Memory B cell (primary cell): ENCODE data around the gene CRTAC1.

Experiments
- ATAC-seq: fragments of 150-1000 bp; cut with Tn5 transposase; 2 replicates; pipeline ENCODE4 v1.10.0; 2021; ENCODE audit warnings: low read depth, mild to moderate bottlenecking, moderate library complexity
- DNase-seq, 2 donors: peaks; one replicate each; pipeline ENCODE4 v3.0.0; 2022; ENCODE audit warnings: low spot score in 2 of 2
- H3K27ac Mint-ChIP-seq: one replicate; pipeline ENCODE4 v1.8.0; 2022; ENCODE audit warnings: mild to moderate bottlenecking, moderate library complexity, mixed read lengths
- H3K27me3 Mint-ChIP-seq: one replicate; pipeline ENCODE4 v1.8.0; 2022; ENCODE audit warnings: mixed read lengths
- H3K36me3 Mint-ChIP-seq: one replicate; pipeline ENCODE4 v1.8.0; 2022; ENCODE audit warnings: mild to moderate bottlenecking, mixed read lengths
- H3K4me1 Mint-ChIP-seq: one replicate; pipeline ENCODE4 v1.8.0; 2022; ENCODE audit warnings: mixed read lengths
- H3K4me3 Mint-ChIP-seq: one replicate; pipeline ENCODE4 v1.8.0; 2022; ENCODE audit warnings: mild to moderate bottlenecking, moderate library complexity, mixed read lengths
- H3K9me3 Mint-ChIP-seq: one replicate; pipeline ENCODE4 v1.8.0; 2022; ENCODE audit warnings: mixed read lengths

CRTAC1 gene

GRCh38 chr10:97883092-97883485 is 147.3 kb downstream of the CRTAC1 start:
- H3K36me3 Mint-ChIP-seq: no peaks in the 10 kb centered on the region
- ATAC-seq (no peak), DNase-seq (no peak)
- peaks cover 18% of the 10 kb centered on the region for H3K27me3 Mint-ChIP-seq
- H3K9me3 Mint-ChIP-seq: no peaks in the 10 kb centered on the region
- H3K27ac Mint-ChIP-seq: no peak overlapping the region
- H3K4me3 Mint-ChIP-seq: no peak overlapping the region
- H3K4me1 Mint-ChIP-seq: no peaks in the 10 kb centered on the region

GRCh38 chr10:97882142-97883091 is 148.0 kb downstream of the CRTAC1 start:
- no peaks in the 10 kb centered on the region for H3K36me3 Mint-ChIP-seq
- no peak for ATAC-seq
- peaks cover 17% of the 10 kb centered on the region for H3K27me3 Mint-ChIP-seq
- H3K9me3 Mint-ChIP-seq: no peaks in the 10 kb centered on the region
- H3K27ac Mint-ChIP-seq: no peak overlapping the region
- H3K4me1 Mint-ChIP-seq: no peaks in the 10 kb centered on the region
- no peak for DNase-seq
- no peak overlapping the region for H3K4me3 Mint-ChIP-seq

- H3K27ac Mint-ChIP-seq: no peak overlapping the region
- peaks cover 18% of the 10 kb centered on the region for H3K27me3 Mint-ChIP-seq
- ATAC-seq (no peak), DNase-seq (no peak)
- H3K9me3 Mint-ChIP-seq: no peaks in the 10 kb centered on the region
- H3K36me3 Mint-ChIP-seq: no peaks in the 10 kb centered on the region
- H3K4me3 Mint-ChIP-seq: no peak overlapping the region
- H3K4me1 Mint-ChIP-seq: no peaks in the 10 kb centered on the region
These were observed 150.3 kb downstream of the CRTAC1 start for GRCh38 chr10:97880109-97880508.

- Mint-ChIP-seq H3K36me3 (no peaks in the 10 kb centered on the region), H3K4me1 (no peaks in the 10 kb centered on the region), H3K4me3 (no peak overlapping the region), H3K9me3 (no peaks in the 10 kb centered on the region), H3K27me3 (peaks cover 19% of the 10 kb centered on the region), H3K27ac (no peak overlapping the region)
- ATAC-seq: no peak
- DNase-seq: no peak
These were observed 151.2 kb downstream of the CRTAC1 start for GRCh38 chr10:97879241-97879640.

- DNase-seq (no peak), ATAC-seq (no peak)
- Mint-ChIP-seq H3K27ac (no peak overlapping the region), H3K4me3 (no peak overlapping the region), H3K27me3 (peaks cover 16% of the 10 kb centered on the region), H3K36me3 (no peaks in the 10 kb centered on the region), H3K9me3 (no peaks in the 10 kb centered on the region), H3K4me1 (no peaks in the 10 kb centered on the region)
These were observed 154.0 kb downstream of the CRTAC1 start for GRCh38 chr10:97876402-97876801.

GRCh38 chr10:97875391-97875790 is 155.0 kb downstream of the CRTAC1 start:
- no peak overlapping the region for H3K27ac Mint-ChIP-seq
- ATAC-seq (no peak), DNase-seq (no peak)
- H3K4me1 Mint-ChIP-seq: no peaks in the 10 kb centered on the region
- no peaks in the 10 kb centered on the region for H3K36me3 Mint-ChIP-seq
- no peaks in the 10 kb centered on the region for H3K9me3 Mint-ChIP-seq
- peaks cover 14% of the 10 kb centered on the region for H3K27me3 Mint-ChIP-seq
- no peak overlapping the region for H3K4me3 Mint-ChIP-seq

- ATAC-seq (no peak), DNase-seq (no peak)
- Mint-ChIP-seq H3K36me3 (no peaks in the 10 kb centered on the region), H3K4me3 (no peak overlapping the region), H3K27ac (no peak overlapping the region), H3K4me1 (peaks cover 5% of the 10 kb centered on the region), H3K9me3 (no peaks in the 10 kb centered on the region), H3K27me3 (peaks cover 14% of the 10 kb centered on the region)
These were observed 156.1 kb downstream of the CRTAC1 start for GRCh38 chr10:97874332-97874731.

- no peak overlapping the region for H3K27ac Mint-ChIP-seq
- peaks cover 12% of the 10 kb centered on the region for H3K27me3 Mint-ChIP-seq
- H3K4me3 Mint-ChIP-seq: no peak overlapping the region
- ATAC-seq (no peak), DNase-seq (no peak)
- H3K36me3 Mint-ChIP-seq: no peaks in the 10 kb centered on the region
- H3K9me3 Mint-ChIP-seq: no peaks in the 10 kb centered on the region
- H3K4me1 Mint-ChIP-seq: peaks cover 7% of the 10 kb centered on the region
These were observed 156.9 kb downstream of the CRTAC1 start for GRCh38 chr10:97873569-97873968.

- Mint-ChIP-seq H3K4me3 (no peak overlapping the region), H3K9me3 (no peaks in the 10 kb centered on the region), H3K36me3 (no peaks in the 10 kb centered on the region), H3K27me3 (peaks cover 16% of the 10 kb centered on the region), H3K4me1 (peaks cover 7% of the 10 kb centered on the region), H3K27ac (no peak overlapping the region)
- DNase-seq: no peak
- ATAC-seq: no peak
These were observed 159.4 kb downstream of the CRTAC1 start for GRCh38 chr10:97870990-97871389.

- peak; percentile 27 to 29 for DNase-seq
- H3K27me3 Mint-ChIP-seq: peaks cover 13% of the 10 kb centered on the region
- no peaks in the 10 kb centered on the region for H3K9me3 Mint-ChIP-seq
- ATAC-seq: peak; percentile 95
- H3K4me3 Mint-ChIP-seq: no peak overlapping the region
- no peak overlapping the region for H3K27ac Mint-ChIP-seq
- no peaks in the 10 kb centered on the region for H3K36me3 Mint-ChIP-seq
- H3K4me1 Mint-ChIP-seq: peaks cover 7% of the 10 kb centered on the region
These were observed 161.1 kb downstream of the CRTAC1 start for GRCh38 chr10:97869091-97870042.

GRCh38 chr10:97868134-97868685 is 162.2 kb downstream of the CRTAC1 start:
- DNase-seq (no peak), ATAC-seq (no peak)
- no peak overlapping the region for H3K4me3 Mint-ChIP-seq
- H3K27ac Mint-ChIP-seq: no peak overlapping the region
- no peaks in the 10 kb centered on the region for H3K9me3 Mint-ChIP-seq
- H3K27me3 Mint-ChIP-seq: peaks cover 11% of the 10 kb centered on the region
- no peaks in the 10 kb centered on the region for H3K36me3 Mint-ChIP-seq
- peaks cover 7% of the 10 kb centered on the region for H3K4me1 Mint-ChIP-seq

GRCh38 chr10:97867220-97867800 is 163.1 kb downstream of the CRTAC1 start:
- Mint-ChIP-seq H3K4me1 (peaks cover 7% of the 10 kb centered on the region), H3K36me3 (no peaks in the 10 kb centered on the region), H3K9me3 (no peaks in the 10 kb centered on the region), H3K4me3 (no peak overlapping the region), H3K27ac (no peak overlapping the region), H3K27me3 (peaks cover 10% of the 10 kb centered on the region)
- ATAC-seq (no peak), DNase-seq (no peak)

- Mint-ChIP-seq H3K9me3 (no peaks in the 10 kb centered on the region), H3K4me3 (no peak overlapping the region), H3K27me3 (peaks cover 10% of the 10 kb centered on the region), H3K27ac (no peak overlapping the region), H3K4me1 (peaks cover 7% of the 10 kb centered on the region), H3K36me3 (no peaks in the 10 kb centered on the region)
- ATAC-seq (no peak), DNase-seq (no peak)
These were observed 163.7 kb downstream of the CRTAC1 start for GRCh38 chr10:97866524-97867219.
